ENCODE results near the gene HLA-DPA1.

HLA-DPA1 gene

GRCh38 chr6:33018418-33018817 lies 55.0 kb downstream of the HLA-DPA1 start:
- no peak overlapping the region for H3K4me3 ChIP-seq (ENCODE audit: low read depth, low read length)

- no peak overlapping the region for H3K4me3 ChIP-seq (ENCODE audit: low read depth, low read length)
Measured at GRCh38 chr6:33017694-33018353, 55.6 kb downstream of the HLA-DPA1 start.

- H3K4me3 ChIP-seq (ENCODE audit: low read depth, low read length) = no peak overlapping the region
Measured at GRCh38 chr6:33017018-33017417, 56.4 kb downstream of the HLA-DPA1 start.

GRCh38 chr6:33015798-33016197 lies 57.7 kb downstream of the HLA-DPA1 start:
- no peak overlapping the region for H3K4me3 ChIP-seq (ENCODE audit: low read depth, low read length)

- H3K4me3 ChIP-seq (ENCODE audit: low read depth, low read length) = no peak overlapping the region
Measured at GRCh38 chr6:33014841-33015634, 58.4 kb downstream of the HLA-DPA1 start.

Measured in iPS-11a (cell line).